Parathyroid adenoma (tissue), 2 donors: ENCODE measurements around the gene DDX56.
"Not testable (repeated sequence)": the region's sequence is repeated elsewhere in the genome, so short reads cannot be mapped to it uniquely, and the experiment has no call there.

Experiments used
- H2AFZ ChIP-seq: fragments of 300-600 bp; sonication (generic); one replicate; pipeline ENCODE4 v1.7.0; 2017; ENCODE audit warnings: antibody characterized with exemption, mild to moderate bottlenecking
- H3K27ac ChIP-seq: fragments of 300-600 bp; sonication (generic); one replicate; pipeline ENCODE4 v1.7.0; 2017
- H3K27me3 ChIP-seq: fragments of 300-600 bp; sonication (generic); one replicate; pipeline ENCODE4 v1.7.0; 2017; ENCODE audit warnings: low read length; ENCODE audit not compliant: control insufficient read depth, insufficient read depth
- H3K36me3 ChIP-seq: fragments of 300-600 bp; sonication (generic); one replicate; pipeline ENCODE4 v1.7.0; 2017; ENCODE audit warnings: low read length; ENCODE audit not compliant: control insufficient read depth, insufficient read depth
- H3K4me1 ChIP-seq: fragments of 300-600 bp; sonication (generic); one replicate; pipeline ENCODE4 v1.7.0; 2017; ENCODE audit warnings: control low read depth
- H3K4me2 ChIP-seq: fragments of 300-600 bp; sonication (generic); one replicate; pipeline ENCODE4 v1.7.0; 2017; ENCODE audit warnings: low read length
- H3K4me3 ChIP-seq: fragments of 300-600 bp; sonication (generic); one replicate; pipeline ENCODE4 v1.7.0; 2017; ENCODE audit warnings: low read depth, low read length
- H3K79me2 ChIP-seq: fragments of 300-600 bp; sonication (generic); one replicate; pipeline ENCODE4 v1.7.0; 2017; ENCODE audit warnings: control low read depth
- H3K9ac ChIP-seq: fragments of 300-600 bp; sonication (generic); one replicate; pipeline ENCODE4 v1.7.0; 2017; ENCODE audit warnings: mild to moderate bottlenecking
- H3K9me3 ChIP-seq: fragments of 300-600 bp; sonication (generic); one replicate; pipeline ENCODE4 v1.7.0; 2017; ENCODE audit warnings: low read length; ENCODE audit not compliant: control insufficient read depth
- CTCF ChIP-seq: fragments of 300-600 bp; sonication (generic); IDR thresholded peaks from one replicate; pipeline ENCODE4 v1.7.0; 2017; ENCODE audit warnings: antibody characterized with exemption, mild to moderate bottlenecking
- donor health status: primary hyperparathyroidism.

The DDX56 gene

GRCh38 chr7:44606341-44607140, 32.8 kb upstream of the DDX56 start, which contains the start of gene OGDH:
Gene OGDH, plus strand, starts transcription at chr7:44606627. Its CDS starts 17,717 bp downstream, at chr7:44624344.
- H3K36me3 ChIP-seq: no peaks in the 10 kb centered on the region
- peak within 1 kb of the TSS; percentile 100 for H3K4me3 ChIP-seq
- H2AFZ ChIP-seq: peak within 1 kb of the TSS; percentile 96
- peak within 1 kb of the TSS; percentile 97 for H3K27ac ChIP-seq
- no peaks in the 10 kb centered on the region for H3K27me3 ChIP-seq
- H3K9ac ChIP-seq: peak within 1 kb of the TSS; percentile 32
- H3K9me3 ChIP-seq: no peaks in the 10 kb centered on the region
- peaks cover 39% of the 10 kb centered on the region for H3K79me2 ChIP-seq
- no peaks in the 10 kb centered on the region for H3K4me1 ChIP-seq
- H3K4me2 ChIP-seq: peak within 1 kb of the TSS; percentile 99
- TF ChIP-seq CTCF: no peak

- no peak for TF ChIP-seq CTCF
- H3K36me3 ChIP-seq: no peaks in the 10 kb centered on the region
- no peak overlapping the region for H3K27ac ChIP-seq
- H2AFZ ChIP-seq: no peak overlapping the region
- no peaks in the 10 kb centered on the region for H3K4me1 ChIP-seq
- no peak overlapping the region for H3K9ac ChIP-seq
- H3K9me3 ChIP-seq: no peaks in the 10 kb centered on the region
- H3K4me3 ChIP-seq: no peak overlapping the region
- H3K4me2 ChIP-seq: no peak overlapping the region
- H3K27me3 ChIP-seq: no peaks in the 10 kb centered on the region
- H3K79me2 ChIP-seq: peaks cover 26% of the 10 kb centered on the region
These were observed 31.2 kb upstream of the DDX56 start for GRCh38 chr7:44604941-44605340.

GRCh38 chr7:44603193-44603592, 29.5 kb upstream of the DDX56 start:
- H3K79me2 ChIP-seq: peaks cover 13% of the 10 kb centered on the region
- H3K9me3 ChIP-seq: no peaks in the 10 kb centered on the region
- H3K4me1 ChIP-seq: no peaks in the 10 kb centered on the region
- no peak overlapping the region for H3K27ac ChIP-seq
- no peak for TF ChIP-seq CTCF
- H3K27me3 ChIP-seq: no peaks in the 10 kb centered on the region
- H3K9ac ChIP-seq: no peak overlapping the region
- H3K4me2 ChIP-seq: no peak overlapping the region
- no peak overlapping the region for H2AFZ ChIP-seq
- no peaks in the 10 kb centered on the region for H3K36me3 ChIP-seq
- H3K4me3 ChIP-seq: no peak overlapping the region

- no peak for TF ChIP-seq CTCF
- Histone ChIP-seq H3K36me3 (no peaks in the 10 kb centered on the region), H3K9ac (no peak overlapping the region), H3K79me2 (peaks cover 6% of the 10 kb centered on the region), H3K27me3 (no peaks in the 10 kb centered on the region), H3K4me3 (no peak overlapping the region), H3K4me1 (no peaks in the 10 kb centered on the region), H3K4me2 (no peak overlapping the region), H3K9me3 (no peaks in the 10 kb centered on the region), H2AFZ (no peak overlapping the region), H3K27ac (no peak overlapping the region)
These were observed 28.8 kb upstream of the DDX56 start for GRCh38 chr7:44602576-44602910.

GRCh38 chr7:44599222-44599621, 25.5 kb upstream of the DDX56 start:
- Histone ChIP-seq H3K27ac (no peak overlapping the region), H3K79me2 (no peaks in the 10 kb centered on the region), H3K4me2 (no peak overlapping the region), H3K36me3 (no peaks in the 10 kb centered on the region), H3K4me3 (no peak overlapping the region), H2AFZ (no peak overlapping the region), H3K9me3 (no peaks in the 10 kb centered on the region), H3K4me1 (peaks cover 3% of the 10 kb centered on the region), H3K9ac (no peak overlapping the region), H3K27me3 (no peaks in the 10 kb centered on the region)
- no peak for TF ChIP-seq CTCF

GRCh38 chr7:44597181-44597580, 23.5 kb upstream of the DDX56 start:
- H3K27me3 ChIP-seq, H3K27ac ChIP-seq, H3K9me3 ChIP-seq, H3K4me3 ChIP-seq, H3K4me1 ChIP-seq, H3K79me2 ChIP-seq, H3K4me2 ChIP-seq, H2AFZ ChIP-seq, H3K9ac ChIP-seq, H3K36me3 ChIP-seq: not testable (repeated sequence)
